NCI-H1105 (cell line): Measurements from ENCODE around the gene CTNNAL1.

Experiments
- DNase-seq: peaks from one replicate; lab custom pipeline; 2025; lab: John Stamatoyannopoulos, UW

CTNNAL1 gene

DNA sequence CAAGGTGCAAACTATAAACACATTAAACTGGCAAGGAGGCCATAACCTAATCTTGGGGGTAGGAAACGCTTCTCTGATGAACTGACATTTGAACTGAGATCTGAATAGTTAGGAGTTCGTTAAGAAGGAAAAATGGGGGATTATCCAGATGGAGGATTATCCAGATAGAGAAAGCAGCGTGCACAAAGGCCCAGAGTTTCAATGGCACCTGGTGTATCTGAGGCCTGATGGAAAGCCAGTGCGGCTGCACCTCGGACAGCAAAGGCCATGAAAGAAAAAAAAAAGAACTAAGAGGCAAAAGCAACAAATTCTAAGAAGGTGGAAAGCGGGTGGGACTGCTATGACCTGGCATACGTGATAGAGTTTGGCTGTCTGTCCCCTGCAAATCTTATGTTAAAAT, 13.0 kb upstream of the CTNNAL1 start:
- no peak for DNase-seq

DNA sequence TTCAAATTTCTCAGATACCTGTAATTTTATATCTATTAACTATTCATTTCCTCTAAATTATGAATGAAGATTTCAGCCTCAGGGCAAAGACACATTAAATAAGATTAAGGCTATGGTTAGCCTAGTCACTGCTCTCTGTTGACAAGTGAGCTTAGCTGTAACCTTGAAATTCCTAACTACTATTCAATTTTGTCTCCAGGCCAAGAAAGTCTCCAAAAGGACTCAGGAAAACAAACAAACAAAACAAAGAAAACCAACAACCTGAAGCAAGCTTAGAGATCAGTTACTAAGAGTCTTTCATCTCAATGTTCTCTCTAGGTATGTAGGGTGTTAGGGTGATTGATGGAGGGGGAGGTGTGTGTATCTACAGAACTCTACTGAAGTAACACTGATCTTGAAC, 9.6 kb upstream of the CTNNAL1 start:
- no peak for DNase-seq

DNA sequence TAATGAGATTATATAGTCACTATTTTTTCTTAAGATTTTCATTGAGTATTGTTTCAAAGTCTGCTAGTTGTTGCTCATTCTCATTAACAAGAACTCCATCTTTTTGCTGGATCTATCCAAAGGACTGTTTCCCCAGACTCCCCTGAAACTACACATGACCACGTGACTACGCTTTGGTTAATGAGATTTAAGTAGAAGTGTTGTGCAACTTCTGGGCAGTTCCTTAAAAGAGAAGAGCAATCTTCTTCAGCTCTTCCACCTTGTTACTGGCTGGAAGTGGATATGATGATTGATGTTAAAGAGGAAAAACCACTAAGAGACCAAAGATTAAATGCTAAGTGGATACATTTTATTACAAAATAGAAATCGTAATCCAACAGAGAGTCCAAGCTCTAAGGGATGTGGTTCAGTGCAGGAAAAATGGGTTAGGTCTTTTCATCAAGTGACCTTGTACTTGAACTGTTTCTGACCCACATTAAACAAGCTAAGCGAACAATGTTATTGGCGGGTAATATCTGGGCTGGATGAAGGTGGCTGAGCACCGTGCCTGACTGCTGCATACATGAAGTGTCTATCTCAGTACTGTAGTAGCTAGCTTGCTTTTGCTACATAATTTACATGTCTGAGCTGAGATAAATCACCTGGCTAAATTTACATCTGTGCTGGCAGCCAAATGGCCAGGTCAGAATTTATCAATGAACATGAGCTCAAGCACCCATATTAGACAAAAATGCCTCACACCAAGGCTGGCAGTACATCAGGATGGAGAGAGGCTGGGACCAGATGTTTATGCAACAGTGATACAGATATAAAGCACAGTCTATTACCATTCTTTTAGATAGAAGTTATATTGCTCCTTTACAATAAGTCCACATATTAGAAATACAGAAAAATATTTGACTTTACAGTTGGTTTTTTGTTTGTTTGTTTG, 7.5 kb upstream of the CTNNAL1 start:
- DNase-seq, result no peak

DNA sequence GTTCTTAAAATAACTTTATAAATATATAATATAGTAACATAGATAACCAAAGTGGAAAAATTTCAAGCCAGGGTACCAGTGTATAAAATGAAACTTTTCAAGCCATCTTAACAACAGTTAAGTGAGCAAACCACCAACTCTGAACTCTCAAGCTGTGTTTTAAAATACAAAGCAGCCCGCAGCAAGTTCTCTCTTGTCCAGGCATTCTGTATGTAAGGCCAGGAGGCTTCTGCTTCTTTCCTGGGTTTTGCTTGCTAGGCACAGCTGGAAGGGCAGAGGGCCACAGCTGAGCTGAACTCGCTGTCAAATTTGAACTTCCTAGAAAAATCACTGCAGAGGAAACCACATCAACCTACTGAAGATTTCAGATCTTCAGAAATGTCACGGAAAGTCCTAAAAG, 6.8 kb upstream of the CTNNAL1 start:
- no peak for DNase-seq

DNA sequence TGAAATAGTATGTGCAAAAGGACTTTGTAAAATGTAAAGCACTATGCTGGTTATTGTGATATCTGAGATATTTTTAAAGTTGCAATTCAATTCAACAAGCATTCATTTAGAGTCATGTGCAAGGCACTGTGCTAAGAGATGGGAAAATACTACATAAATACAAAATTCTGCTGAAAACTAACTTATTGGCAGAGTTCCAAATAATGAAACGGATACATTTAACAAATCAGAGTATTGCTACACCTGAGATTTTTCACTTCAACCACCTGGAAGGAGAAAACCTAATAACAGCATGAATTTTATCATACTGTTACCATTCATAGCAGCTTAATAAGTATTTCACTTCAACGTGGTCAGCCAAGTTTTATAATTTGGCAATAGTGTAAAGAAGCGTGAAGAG, 6.1 kb upstream of the CTNNAL1 start:
- DNase-seq, result no peak

DNA sequence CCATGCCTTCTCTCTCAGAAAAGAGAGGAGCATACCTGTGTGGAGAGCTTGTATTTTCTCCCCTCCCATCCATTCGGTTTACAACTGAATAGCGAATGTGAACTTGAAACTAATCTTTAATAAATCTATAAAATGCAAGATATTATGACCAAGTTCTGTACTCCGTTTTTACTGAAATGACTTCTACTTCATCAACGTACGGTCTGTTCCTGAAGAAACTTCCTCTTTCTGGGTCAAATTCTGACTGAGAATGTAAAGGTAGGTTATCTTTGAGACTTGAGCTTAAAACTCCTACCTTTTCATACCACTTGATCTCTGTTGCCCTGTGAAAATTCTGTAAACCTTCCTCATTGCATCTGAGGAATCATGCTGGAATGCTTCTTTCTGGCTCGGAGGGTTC, 4.2 kb upstream of the CTNNAL1 start:
- DNase-seq, result no peak

DNA sequence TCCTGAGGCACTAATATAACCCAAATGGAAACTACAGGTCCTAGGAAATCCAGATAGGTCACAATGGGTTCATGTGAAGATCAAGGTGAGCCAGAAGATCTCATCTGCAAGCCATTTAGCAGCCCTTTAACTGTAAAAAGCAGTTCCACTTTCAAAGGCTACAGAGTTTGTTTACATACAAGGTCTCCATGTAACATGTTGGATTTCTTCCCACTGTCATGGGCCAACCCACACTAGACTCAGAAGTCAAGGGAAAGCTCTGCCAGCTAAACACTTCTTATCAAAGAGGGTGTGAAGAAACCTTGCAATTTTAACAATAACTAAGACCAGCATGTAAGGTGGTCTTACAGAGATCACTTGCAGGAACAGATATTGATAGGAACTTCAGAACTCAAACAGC, 3.8 kb upstream of the CTNNAL1 start:
- DNase-seq, result no peak

DNA sequence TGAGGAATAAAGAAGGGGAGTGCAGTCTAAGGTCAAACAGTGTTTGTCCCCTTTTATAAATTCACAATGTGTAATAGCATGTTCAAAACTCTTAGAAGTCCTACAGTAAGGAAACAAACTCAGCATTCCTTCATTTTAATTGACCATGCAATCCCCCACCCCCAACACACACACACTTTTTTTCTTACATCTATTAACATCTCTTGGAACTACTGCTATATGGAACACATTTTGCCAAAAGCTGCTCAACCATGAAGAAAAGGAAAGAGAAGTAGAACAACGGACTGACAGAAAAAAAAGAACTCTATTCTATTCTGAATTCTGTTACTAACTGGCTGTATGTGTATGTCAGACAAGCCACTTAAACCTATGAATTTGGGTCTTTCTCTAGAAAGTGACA, 2.8 kb upstream of the CTNNAL1 start:
- no peak for DNase-seq

DNA sequence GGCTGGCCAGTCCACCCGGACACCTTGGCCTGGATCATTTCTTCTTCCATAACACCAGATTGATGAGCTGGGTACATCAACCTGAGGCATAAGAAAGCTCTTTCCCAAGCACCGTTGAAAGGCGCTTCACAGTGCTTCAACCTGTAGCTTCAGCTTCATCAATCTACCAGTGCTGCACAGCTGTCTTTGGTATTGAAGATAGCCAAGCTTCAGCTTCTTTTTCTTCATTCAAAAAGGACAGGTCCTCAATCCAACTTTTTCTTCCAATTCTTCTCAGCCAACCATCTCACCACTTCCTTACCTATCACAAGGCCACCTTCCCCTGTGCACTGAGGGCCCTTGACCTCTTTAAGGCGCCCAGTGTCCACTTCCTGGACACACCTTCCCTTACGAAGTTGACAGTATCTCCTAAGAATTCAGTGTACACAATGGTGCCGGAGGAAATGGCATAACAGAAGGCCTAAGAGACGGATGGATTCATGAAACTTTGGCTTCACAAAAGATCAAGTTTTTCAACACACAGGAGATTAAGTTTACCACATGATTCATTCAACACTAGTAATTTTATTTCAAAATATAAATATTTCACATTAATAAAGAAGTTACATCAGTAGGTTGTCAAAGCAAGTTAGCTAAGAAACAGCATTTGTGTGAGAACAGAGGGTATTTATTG, 1.4 kb upstream of the CTNNAL1 start:
- DNase-seq, result no peak

DNA sequence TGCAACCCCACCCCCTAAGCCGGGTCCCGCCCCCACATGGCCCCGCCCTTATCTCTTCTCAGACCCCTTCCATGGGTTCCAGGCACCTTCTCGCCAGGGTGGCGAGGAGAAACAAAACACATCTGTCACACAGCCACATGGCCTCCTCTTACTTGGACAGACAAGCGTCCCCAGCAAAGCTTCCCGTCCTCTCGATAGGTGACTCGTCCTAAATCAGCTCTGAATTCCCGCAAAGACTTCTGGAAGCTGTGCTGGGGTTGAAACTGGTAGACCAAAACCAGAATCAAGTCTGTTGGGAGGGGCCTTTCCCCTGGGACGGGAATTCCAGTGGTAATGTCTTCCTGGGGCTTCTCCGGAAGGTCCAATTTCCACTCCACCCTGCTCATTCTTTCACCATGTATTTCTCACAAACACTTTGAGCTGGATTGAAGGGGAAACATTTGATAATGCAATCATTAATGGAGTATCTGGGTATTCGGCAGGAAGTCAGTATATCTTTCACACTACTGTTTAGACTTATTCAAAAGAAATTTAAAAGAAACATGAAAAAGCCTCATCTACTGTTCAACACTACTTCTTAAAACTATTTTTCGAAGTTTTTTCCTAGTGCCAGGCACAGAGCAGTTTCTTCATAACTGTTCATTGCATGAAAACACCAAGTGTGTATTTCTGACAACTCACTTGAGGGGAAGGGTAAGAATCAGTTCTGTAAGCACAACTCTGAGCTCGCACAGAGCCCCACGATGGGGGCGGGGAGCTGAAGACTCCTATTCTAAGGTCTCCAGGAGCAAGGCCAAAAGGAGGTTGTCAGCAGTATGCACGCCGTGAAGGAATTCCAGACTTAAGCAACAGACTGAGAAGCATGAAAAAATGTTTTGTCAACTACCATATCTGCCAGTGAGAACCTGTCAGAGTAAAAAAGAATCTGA, 644 bp upstream of the CTNNAL1 start:
- no peak for DNase-seq

DNA sequence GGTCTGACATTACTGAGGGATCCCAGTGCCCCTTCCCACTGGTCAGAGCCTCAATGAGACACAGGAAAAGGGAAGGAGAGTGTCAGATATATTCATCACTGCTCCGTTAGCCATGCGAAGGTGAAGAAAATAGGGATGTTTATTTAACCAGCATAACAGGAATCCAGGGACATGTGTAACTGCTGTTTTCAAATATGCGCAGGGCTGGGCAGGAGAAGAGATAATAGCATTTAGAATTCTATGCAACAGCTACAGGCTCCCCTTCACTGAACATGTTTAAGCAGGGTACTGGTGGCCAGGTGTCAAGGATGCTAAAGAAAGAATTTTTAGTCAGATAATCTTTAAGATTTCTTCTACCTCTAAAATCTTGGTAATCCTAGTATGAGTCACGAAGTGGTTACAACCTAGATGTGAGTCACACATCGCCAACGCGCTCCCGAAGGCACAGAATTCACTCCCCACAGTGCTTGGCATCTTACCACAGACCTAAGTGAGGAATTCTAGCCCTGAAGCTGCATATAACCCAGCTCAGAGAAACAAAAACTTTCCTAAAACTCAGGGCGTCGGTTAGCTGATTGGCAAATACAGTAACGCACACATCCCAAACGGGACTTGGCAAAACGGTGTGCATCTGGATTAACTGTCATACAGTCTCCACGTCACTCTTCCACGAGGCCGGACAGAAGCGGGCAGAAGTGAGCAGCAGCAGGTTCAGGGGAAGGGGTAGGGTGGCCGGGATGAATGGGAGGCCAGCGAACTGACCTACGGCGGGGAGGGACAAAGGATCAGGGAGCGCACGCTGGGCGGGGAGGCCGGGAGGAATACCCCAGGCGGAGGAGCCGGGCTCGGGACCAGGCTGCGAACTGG, 1.1 kb downstream of the CTNNAL1 start:
- DNase-seq, result no peak

DNA sequence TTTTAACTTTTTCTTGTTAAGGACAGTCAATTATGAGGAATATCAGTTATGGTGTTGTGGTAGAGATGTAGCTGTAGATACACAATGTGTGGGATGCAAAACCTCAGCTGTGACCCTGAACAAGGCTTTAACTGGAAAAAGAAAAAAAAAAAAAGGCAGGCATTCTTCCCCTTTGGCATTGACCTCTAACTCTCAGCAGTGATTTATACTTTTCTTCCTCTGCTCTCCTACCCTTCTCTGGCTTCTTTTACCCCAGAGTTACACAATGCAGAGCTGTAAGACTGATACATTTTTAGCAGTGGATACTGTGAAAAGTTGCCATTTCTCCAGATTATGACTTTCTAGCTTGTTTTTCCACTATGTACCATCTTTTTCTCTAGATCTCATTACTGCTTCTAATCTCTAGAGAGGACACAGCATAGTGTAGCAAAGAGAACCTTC, 2.0 kb downstream of the CTNNAL1 start:
- no peak for DNase-seq

DNA sequence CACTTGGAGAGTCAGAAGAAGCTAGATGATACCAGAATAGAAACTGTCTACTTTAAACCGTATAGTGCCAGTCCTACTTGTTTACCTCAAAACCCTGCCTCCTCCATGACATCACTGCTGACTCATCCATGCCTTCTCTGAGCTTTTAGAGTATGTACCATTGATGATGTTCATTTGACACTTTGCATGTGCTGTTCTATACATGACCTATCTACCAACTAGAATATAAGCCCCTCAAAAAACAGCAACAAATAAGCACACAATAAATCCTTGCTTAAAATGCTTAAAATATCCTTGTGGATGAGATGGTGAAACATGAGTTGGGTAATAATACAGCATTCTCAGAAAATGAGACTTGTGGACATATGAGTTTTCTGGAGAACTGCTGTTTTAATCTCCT, 2.6 kb downstream of the CTNNAL1 start:
- no peak for DNase-seq

DNA sequence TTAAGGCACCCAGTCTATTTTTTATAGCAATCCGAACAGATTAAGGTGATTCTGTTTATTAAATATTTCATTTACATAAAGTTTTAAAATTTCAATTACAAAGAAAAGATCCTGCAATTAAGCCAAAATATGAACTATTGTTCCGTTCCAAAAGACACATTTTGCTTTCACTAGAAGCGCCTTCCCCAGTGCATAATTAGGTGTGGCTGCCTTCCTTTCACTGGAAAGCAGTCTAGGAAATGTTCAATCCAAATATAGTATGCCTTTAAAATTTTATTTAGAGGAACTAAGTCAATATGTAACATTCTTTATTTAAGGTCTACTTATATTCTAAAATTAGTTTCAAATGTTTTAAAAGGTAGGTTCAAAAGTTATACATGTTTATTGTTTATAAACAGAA, 7.6 kb downstream of the CTNNAL1 start:
- no peak for DNase-seq

DNA sequence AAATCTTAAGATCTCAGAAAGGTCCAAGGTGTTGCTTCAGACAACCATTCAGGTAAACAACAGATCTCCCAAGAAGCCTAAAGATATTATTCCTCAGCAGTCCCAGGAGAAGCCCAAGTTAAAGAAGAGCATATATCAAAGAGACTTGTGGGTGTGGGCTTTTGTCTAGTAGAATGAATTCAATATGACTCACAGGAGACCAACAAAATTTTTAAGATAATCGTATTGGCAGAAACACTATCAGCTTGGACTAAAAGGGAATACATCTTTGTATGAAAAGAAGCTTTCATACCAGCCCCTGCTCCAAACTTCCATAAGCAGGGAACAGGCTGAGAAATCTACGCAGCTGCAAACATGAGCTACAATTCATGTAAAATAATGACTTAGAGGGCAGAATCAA, 10.2 kb downstream of the CTNNAL1 start:
- DNase-seq, result no peak

DNA sequence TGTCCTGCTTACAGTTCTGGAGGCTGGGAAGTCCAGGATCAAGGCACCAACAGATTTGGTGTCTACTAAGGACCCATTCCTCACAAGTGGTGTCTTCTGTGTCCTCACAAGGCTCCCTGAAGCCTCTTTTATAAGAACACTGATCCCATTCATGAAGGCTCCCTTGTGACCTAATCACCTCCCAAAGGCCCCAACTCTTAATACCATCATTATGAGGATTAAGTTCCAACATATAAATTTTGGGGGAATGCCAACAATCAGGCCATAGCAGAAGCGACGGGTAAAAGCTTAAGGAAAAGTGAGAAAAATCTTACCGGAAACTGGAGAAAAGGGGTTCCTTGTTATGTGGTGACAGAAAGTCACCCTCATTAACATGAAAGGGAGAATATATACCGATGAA, 11.2 kb downstream of the CTNNAL1 start:
- no peak for DNase-seq

DNA sequence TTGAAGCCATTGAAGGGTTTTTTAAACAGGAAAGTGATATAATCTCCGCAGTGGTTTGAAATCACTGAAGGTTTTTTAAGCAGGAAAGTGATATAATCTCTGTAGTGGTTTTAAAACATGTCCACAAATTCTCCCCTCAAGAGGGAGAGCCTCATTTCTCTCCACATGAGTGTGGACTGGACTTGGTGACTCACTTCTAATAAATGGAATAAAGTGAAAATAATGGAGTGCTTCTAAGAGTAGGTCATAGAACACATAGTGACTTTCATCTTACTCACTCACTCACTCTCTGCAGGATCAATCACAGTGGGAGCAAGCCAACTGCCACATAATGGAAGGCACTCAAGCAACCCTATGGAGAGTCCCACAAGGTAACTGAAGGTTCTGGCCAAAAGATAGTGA, 12.0 kb downstream of the CTNNAL1 start:
- no peak for DNase-seq

DNA sequence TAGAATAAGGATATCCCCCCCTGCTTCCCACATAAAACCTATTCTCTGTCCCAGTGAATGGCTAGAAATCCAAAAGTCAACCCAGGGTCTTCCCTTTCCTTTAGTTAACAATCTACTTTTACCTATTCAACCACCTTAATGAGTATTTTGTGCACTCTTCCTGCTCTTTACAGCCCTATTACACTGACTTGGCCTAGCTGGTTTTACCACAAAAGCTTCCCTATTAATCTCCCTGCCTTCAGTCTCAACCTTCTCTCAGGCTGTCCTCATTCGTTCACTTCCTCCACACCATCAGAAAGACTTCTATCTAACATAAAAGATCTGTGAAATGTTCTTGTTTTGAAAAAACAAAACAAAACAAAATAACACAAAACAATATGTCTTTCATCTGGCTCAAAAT, 16.2 kb downstream of the CTNNAL1 start:
- DNase-seq, result no peak

DNA sequence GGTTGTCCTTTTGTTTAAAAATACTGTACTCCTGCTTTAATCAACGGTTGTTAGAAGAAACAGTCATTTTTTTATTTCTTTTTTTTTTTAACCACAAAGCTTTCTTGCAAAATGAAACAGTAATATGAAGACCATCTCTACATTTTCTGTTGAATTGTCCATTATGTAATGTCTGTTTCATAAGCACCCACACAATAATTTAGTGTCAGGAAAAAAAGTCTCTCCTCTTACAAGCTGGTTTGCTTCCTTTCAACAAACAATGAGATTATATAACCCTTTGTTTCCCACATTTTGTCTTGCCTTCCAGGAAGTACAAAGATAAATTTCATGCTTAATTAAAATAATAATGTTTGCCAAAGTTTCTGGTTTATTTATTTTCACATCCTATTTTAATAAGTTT, 16.7 kb downstream of the CTNNAL1 start:
- DNase-seq, result no peak

DNA sequence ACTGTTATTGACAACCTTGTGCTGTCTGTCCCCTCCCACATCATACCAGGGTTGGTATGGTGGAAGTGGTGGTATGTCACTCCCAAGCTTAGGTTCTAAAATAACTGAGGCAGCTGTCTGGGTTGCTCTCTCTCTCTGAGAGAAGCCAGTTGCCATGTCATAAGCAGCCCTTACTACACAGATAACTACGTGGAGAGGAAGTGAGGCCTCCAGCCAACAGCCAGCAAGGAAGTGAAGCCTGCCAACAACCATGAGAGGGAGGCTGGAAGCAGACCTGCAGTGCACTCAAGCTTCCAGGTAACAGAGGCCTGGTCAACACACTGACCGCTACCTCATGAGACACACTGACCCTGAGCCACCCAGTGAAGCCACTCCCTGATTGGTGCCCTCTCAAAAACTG, 18.6 kb downstream of the CTNNAL1 start:
- DNase-seq, result no peak

DNA sequence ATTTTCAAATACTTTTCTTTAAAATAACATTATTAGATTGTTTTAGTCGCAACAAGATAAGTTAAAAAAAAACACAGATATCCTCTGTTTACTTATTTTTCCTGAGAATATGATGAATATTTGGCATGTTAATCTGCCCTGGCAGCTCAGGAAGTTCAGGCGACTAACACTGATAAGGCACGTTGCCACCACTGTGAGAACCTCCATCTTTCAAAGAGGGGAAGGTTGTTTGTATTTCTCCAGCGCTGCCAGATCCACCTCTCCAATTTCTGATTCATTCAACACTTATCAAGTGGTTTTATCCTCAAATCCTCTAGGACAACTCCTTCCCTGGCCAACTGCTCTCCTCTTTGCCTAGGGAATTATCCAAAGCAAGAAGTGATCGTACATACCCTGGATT, 21.8 kb downstream of the CTNNAL1 start:
- no peak for DNase-seq

DNA sequence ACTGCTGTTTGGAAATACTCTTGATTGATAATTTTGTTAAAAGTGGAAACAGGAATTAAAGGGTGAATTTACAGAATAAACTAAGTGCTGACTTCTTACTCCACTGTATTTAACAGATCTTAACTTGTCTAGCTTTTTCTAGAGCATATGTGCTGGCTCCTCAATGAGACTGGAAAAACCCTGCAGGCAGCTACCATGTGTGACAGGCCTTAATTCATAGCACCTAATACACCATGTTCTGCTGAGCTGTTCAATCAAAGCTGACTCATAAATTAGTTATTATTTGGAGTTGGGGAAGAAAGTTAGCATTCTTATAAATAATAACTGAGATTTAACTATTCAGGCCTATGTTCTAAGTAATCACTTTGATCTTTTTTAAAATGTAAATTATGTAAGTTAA, 29.4 kb downstream of the CTNNAL1 start:
- no peak for DNase-seq
